OCI-LY1 (cell line): ENCODE data around the gene BLOC1S2.

Experiments
- CTCF ChIP-seq: fragments of 200-600 bp; sonication (generic), shearing (Covaris generic); IDR thresholded peaks from 2 replicates; pipeline ENCODE4 v1.5.1; 2017; ENCODE audit warnings: mild to moderate bottlenecking, antibody characterized with exemption, low read length, moderate library complexity, mixed read lengths
- EZH2 ChIP-seq: fragments of 200-600 bp; sonication (generic), shearing (Covaris generic); IDR thresholded peaks from 2 replicates; pipeline ENCODE4 v1.8.0; 2017; ENCODE audit warnings: borderline replicate concordance, mixed run types, mild to moderate bottlenecking, antibody characterized with exemption, low read length, moderate library complexity, mixed read lengths

DNA sequence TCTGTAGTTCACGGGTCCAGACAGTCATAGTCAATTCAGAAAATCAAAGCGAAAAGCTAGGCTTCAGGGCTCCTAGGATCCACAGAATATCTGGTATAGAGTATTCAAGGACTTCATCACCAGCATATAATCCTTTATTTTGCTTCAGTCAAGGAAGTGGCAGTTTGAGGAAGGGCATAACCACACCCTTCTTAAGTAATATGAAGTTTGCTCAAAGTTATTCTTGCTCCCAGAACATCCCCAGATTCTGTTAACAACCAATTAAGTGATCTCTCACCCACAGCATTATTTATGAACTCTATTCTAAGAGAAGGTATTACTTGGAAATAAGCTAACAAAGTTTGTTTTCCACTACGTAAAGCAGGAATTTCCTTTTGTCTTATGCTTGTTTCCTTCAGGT is 32.3 kb downstream of the BLOC1S2 start:
- TF ChIP-seq CTCF = no peak
- TF ChIP-seq EZH2 = no peak
